ENCODE data around the gene GMDS.

GRCh38 chr6:1858859-1859258 lies 386.5 kb downstream of the GMDS start:
- no peak for TF ChIP-seq POLR2A (IDR thresholded peaks at IDR 0.05; ENCODE audit: low read depth, low read length)
- no peak for TF ChIP-seq CTCF (IDR thresholded peaks at IDR 0.05; ENCODE audit: extremely low read depth in 1 of 2, insufficient read depth in 1 of 2, low read depth in 1 of 2, low read length in 2 of 2)

Data from endothelial cell of umbilical vein (primary cell).